HepG2 (cell line): ENCODE measurements around the gene PTH2.

Experiments used
- FOXP4 ChIP-seq: sonication (generic); formaldehyde crosslinking; IDR thresholded peaks from 2 replicates; pipeline ENCODE4 v1.4.0; 2020; ENCODE audit warnings: missing genetic modification reagents
- HDAC6 ChIP-seq: fragments of 200-600 bp; sonication (generic); IDR thresholded peaks from 2 replicates; pipeline ENCODE4 v1.7.0; 2017; ENCODE audit warnings: mild to moderate bottlenecking, antibody characterized with exemption, low read length, low read depth
- NFIC ChIP-seq: IDR thresholded peaks from 2 replicates; pipeline ENCODE4 v1.6.1; 2012; ENCODE audit warnings: mild to moderate bottlenecking, low read length, inconsistent platforms
- U2AF1 ChIP-seq: fragments of 200-400 bp; formaldehyde crosslinking; optimal IDR thresholded peaks from 2 replicates; pipeline ENCODE3; 2017; ENCODE audit warnings: mild to moderate bottlenecking, low read depth, low read length
- ZNF18 ChIP-seq: sonication (generic); formaldehyde crosslinking; IDR thresholded peaks from 2 replicates; pipeline ENCODE4 v1.8.0; 2022; ENCODE audit warnings: mild to moderate bottlenecking, missing genetic modification reagents; ENCODE audit not compliant: insufficient replicate concordance
- ZNF496 ChIP-seq: sonication (generic); formaldehyde crosslinking; IDR thresholded peaks from 2 replicates; pipeline ENCODE4 v1.8.1; 2023; ENCODE audit warnings: mild to moderate bottlenecking, moderate library complexity, missing genetic modification reagents; ENCODE audit not compliant: insufficient replicate concordance
- ZNF790 ChIP-seq: sonication (generic); formaldehyde crosslinking; IDR thresholded peaks from 2 replicates; pipeline ENCODE4 v1.8.0; 2022; ENCODE audit warnings: missing genetic modification reagents, mild to moderate bottlenecking, borderline replicate concordance
- TF ChIP-seq, protein P1 (sequence below): sonication (generic); formaldehyde crosslinking; IDR thresholded peaks from 2 replicates; pipeline ENCODE4 v1.9.0; 2022; ENCODE audit warnings: low read depth, missing genetic modification reagents

- TF ChIP-seq ZNF18 (CRISPR knock-in tag) (no peak), HDAC6 (no peak), U2AF1 (no peak), FOXP4 (CRISPR knock-in tag) (no peak), ZNF790 (CRISPR knock-in tag) (no peak), NFIC (no peak), ZNF496 (CRISPR knock-in tag) (no peak)
- TF ChIP-seq, protein P1, sequence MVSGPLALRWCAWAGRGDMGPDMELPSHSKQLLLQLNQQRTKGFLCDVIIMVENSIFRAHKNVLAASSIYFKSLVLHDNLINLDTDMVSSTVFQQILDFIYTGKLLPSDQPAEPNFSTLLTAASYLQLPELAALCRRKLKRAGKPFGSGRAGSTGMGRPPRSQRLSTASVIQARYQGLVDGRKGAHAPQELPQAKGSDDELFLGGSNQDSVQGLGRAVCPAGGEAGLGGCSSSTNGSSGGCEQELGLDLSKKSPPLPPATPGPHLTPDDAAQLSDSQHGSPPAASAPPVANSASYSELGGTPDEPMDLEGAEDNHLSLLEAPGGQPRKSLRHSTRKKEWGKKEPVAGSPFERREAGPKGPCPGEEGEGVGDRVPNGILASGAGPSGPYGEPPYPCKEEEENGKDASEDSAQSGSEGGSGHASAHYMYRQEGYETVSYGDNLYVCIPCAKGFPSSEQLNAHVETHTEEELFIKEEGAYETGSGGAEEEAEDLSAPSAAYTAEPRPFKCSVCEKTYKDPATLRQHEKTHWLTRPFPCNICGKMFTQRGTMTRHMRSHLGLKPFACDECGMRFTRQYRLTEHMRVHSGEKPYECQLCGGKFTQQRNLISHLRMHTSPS, result no peak
Observed at GRCh38 chr19:49433240-49433901, 10.1 kb upstream of the PTH2 start.
